Aorta (tissue), 5 donors: ENCODE results near the gene CHGA. TPM values are rescaled to one million over a fixed set of nuclear protein-coding genes. Genes with fewer than 3 reads are reported as not detected.

Experiments
- ATAC-seq: fragments of 200-7000 bp; cut with Tn5 transposase; one replicate; pipeline ENCODE4 v1.9.1; 2022; ENCODE audit warnings: moderate library complexity; ENCODE audit not compliant: low FRiP score
- DNase-seq, 2 donors: peaks; one replicate each; pipeline ENCODE4 v3.0.0-alpha.2; 2020
- H3K27ac ChIP-seq, 2 donors: one replicate each; pipeline ENCODE4 v1.5.1; 2013; ENCODE audit warnings: low read length in 2 of 2, mild to moderate bottlenecking in 2 of 2, moderate library complexity in 2 of 2, control low read depth in 1 of 2, inconsistent platforms in 1 of 2, low read depth in 1 of 2
- H3K27me3 ChIP-seq, 2 donors: one replicate each; pipeline ENCODE4 v1.6.1; 2013; ENCODE audit warnings: control low read depth in 1 of 2, low read length in 1 of 2, mild to moderate bottlenecking in 1 of 2, moderate library complexity in 1 of 2; ENCODE audit not compliant: insufficient read depth in 2 of 2, control insufficient read depth in 1 of 2
- H3K36me3 ChIP-seq, 2 donors: one replicate each; pipeline ENCODE4 v1.6.1; 2013; ENCODE audit warnings: control low read depth in 1 of 2, low read length in 1 of 2, mild to moderate bottlenecking in 1 of 2; ENCODE audit not compliant: insufficient read depth in 2 of 2, control insufficient read depth in 1 of 2
- H3K4me1 ChIP-seq, 2 donors: one replicate each; pipeline ENCODE4 v1.6.1; 2013; ENCODE audit warnings: low read length in 2 of 2, control low read depth in 1 of 2, mild to moderate bottlenecking in 1 of 2, moderate library complexity in 1 of 2; ENCODE audit not compliant: insufficient read depth in 2 of 2, control insufficient read depth in 1 of 2
- H3K4me3 ChIP-seq, 2 donors: one replicate each; pipeline ENCODE4 v1.5.1; 2013; ENCODE audit warnings: low read length in 2 of 2, control low read depth in 1 of 2, mild to moderate bottlenecking in 1 of 2
- H3K9me3 ChIP-seq: one replicate; pipeline ENCODE4 v1.6.1; 2013; ENCODE audit warnings: mild to moderate bottlenecking, low read length; ENCODE audit not compliant: control insufficient read depth
- WGBS, 2 donors: extraction: QIAGEN DNeasy Blood & Tissue Kit; methylation state at CpG; one replicate each; pipeline ENCODE4 v1.1.7; 2013; 5-methylcytosine and 5-hydroxymethylcytosine counted together
- intact Hi-C, 2 donors: fragments of 100-400 bp; cut with DNase I; formaldehyde crosslinking; loops; one replicate each; pipeline versions ENCODE4 v1.14.2 to v1.15.0; 2022
- polyA plus RNA-seq, 2 donors: library from polyadenylated mRNA; stranded (reverse); fragments of 200-250 nt; gene quantifications; one replicate each; pipeline ENCODE4 v1.2.3, GENCODE V29; 2013
- total RNA-seq, 2 donors: library from RNA; stranded (reverse); fragmentation: NEBNext Ultra II Directional; extraction: Animal tissue kit (Norgen Biotek cat#: 25700); gene quantifications; one replicate each; pipeline ENCODE4 v1.2.1, GENCODE V29; 2021
- donor health status: healthy with polysubstance abuse.
- donor health status: Bipolar disorder and iron deficiency.
- donor health status: DM: no; HTN: no; CAD: no.
- donor health status: DM: no; HTN: no; CAD: no.
- donor health status: DM: yes; HTN: yes; CAD: no.

Gene CHGA
- total and polyA plus RNA-seq, 4 donors, result 0.13 to 4.8 TPM; not detected in 2

DNA sequence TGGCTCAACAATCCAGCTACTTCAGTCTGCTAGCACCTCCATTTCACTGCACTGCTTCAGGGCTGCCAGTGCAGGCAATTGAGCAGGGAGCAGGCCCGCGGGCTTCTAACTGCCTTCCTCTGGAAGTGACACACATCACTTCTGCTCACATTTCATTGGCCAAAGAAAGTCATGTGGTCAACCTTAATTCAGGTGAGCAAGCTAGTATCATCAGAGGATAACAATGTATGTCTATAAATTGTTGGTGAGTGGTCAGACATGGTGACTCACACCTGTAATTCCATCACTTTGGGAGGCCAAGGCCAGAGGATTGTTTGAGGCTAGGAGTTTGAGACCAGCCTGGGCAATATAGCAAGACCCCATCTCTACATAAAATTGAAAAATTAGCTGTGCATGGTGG is 22.3 kb upstream of the CHGA start:
- H3K27ac ChIP-seq, result no peak overlapping the region
- no peaks in the 10 kb centered on the region for H3K36me3 ChIP-seq
- H3K9me3 ChIP-seq, result no peaks in the 10 kb centered on the region
- no peak overlapping the region for H3K4me3 ChIP-seq
- WGBS, 2 donors, result 89 to 90% methylated on average over 2 of the region's 2 CpGs
- peak in 1 of 2 donors; percentile 39 for DNase-seq
- intact Hi-C loops, result no loop called here
- H3K4me1 ChIP-seq, result no peaks in the 10 kb centered on the region
- no peaks in the 10 kb centered on the region for H3K27me3 ChIP-seq
- no peak for ATAC-seq

DNA sequence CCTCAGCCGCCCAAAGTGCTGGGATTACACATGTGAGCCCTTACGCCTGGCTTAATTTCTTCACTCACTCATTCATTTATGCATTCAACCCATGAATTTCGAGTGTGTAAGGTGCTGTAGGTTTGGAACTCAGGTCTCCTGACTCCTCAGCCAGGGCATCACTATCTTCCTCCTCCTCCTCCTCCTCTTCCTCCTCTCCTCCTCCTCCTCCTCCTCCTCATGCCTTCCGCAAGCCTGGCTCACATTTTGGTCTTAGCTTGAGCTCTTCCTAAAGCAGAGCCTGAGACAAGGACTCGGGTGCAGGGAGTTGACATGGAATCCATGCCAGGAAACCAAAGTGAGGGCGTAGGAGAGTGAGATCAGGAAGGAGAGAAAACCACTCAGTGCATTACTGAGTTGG is 20.8 kb upstream of the CHGA start:
- 63 to 70% methylated on average over 6 of the region's 6 CpGs for WGBS, 2 donors
- H3K27me3 ChIP-seq, result no peaks in the 10 kb centered on the region
- DNase-seq (no peak), ATAC-seq (no peak)
- H3K4me1 ChIP-seq, result no peaks in the 10 kb centered on the region
- no peaks in the 10 kb centered on the region for H3K36me3 ChIP-seq
- no peak overlapping the region for H3K4me3 ChIP-seq
- no peak overlapping the region for H3K27ac ChIP-seq
- H3K9me3 ChIP-seq, result no peaks in the 10 kb centered on the region
- intact Hi-C loops, result no loop called here

DNA sequence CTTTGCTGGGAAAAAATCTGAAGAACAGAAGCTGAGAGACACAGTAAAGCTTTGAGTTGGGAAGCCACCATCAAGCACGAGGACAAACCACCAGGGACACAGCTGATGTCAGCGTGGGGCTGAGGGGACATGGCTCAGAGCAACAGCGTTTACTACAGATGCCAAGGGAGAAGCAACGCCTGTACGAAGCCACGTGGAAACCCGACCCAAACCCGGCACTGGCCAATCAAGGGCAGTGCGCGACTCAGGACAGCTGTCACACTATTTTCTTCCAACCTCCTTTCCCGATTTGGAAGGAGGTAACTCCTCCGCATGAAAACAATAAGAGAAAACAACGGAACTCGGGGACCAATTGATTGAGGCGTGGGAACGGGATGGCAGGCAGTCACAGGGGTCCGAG is 20.2 kb upstream of the CHGA start:
- no peaks in the 10 kb centered on the region for H3K4me1 ChIP-seq
- no peak overlapping the region for H3K27ac ChIP-seq
- intact Hi-C loops, result no loop called here
- WGBS, 2 donors, result 11 to 13% methylated on average over 17 of the region's 17 CpGs
- DNase-seq (peak in 1 of 2 donors; percentile 58), ATAC-seq (no peak)
- no peak overlapping the region for H3K4me3 ChIP-seq
- H3K27me3 ChIP-seq, result no peaks in the 10 kb centered on the region
- H3K9me3 ChIP-seq, result no peaks in the 10 kb centered on the region
- no peaks in the 10 kb centered on the region for H3K36me3 ChIP-seq

DNA sequence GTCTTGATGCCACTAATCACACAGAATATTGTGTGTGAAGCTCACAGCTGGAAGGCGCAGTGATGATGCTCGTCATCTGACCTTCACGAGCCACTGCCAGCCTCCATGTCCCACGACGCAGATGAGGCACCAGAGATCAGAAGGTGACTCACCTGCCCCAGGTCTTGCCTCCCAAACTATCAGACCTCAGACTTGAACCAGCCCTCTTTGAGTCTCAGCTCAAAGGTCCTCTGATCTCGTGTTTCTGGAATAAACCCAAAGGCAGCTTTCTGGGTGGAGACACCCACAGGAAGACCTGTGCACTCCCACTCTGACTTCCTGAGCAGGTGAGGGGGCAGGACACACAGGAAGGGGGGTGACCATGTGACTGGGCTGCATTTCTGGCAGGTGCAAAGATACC is 19.6 kb upstream of the CHGA start:
- DNase-seq (peak in 1 of 2 donors; percentile 41), ATAC-seq (no peak)
- H3K9me3 ChIP-seq, result no peaks in the 10 kb centered on the region
- no peak overlapping the region for H3K27ac ChIP-seq
- no peak overlapping the region for H3K4me3 ChIP-seq
- H3K27me3 ChIP-seq, result no peaks in the 10 kb centered on the region
- H3K4me1 ChIP-seq, result no peaks in the 10 kb centered on the region
- intact Hi-C loops, result no loop called here
- H3K36me3 ChIP-seq, result no peaks in the 10 kb centered on the region
- WGBS, 2 donors, result 67 to 77% methylated on average over 6 of the region's 6 CpGs

DNA sequence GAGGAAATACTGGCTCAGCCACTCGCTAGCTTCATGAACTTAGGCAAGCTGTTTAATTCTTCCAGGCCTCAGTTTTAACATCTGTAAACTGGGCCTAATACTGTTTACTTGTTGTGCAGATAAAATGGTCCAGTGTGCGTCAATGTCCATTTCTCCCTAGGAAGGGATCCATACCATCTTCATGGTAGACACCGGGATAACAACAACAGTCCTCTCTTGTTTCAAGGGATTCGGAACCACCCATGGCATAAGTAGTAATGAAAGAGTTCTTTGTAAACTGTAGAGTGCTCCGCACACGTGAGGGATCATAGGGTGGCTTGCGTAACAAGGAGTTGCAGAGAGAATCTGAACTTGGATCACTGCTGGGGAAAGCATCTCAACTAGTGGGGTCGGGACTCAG is 17.3 kb upstream of the CHGA start:
- H3K9me3 ChIP-seq, result no peaks in the 10 kb centered on the region
- intact Hi-C loops, result no loop called here
- no peak overlapping the region for H3K27ac ChIP-seq
- no peak overlapping the region for H3K4me3 ChIP-seq
- DNase-seq (no peak), ATAC-seq (no peak)
- no peaks in the 10 kb centered on the region for H3K27me3 ChIP-seq
- 78% methylated on average over 8 of the region's 8 CpGs for WGBS, 2 donors
- H3K36me3 ChIP-seq, result no peaks in the 10 kb centered on the region
- H3K4me1 ChIP-seq, result no peaks in the 10 kb centered on the region

GRCh38 chr14:92906420-92906819 is 16.5 kb upstream of the CHGA start:
- intact Hi-C loops, result no loop called here
- WGBS, 2 donors, result 71 to 79% methylated on average over 6 of the region's 6 CpGs

DNA sequence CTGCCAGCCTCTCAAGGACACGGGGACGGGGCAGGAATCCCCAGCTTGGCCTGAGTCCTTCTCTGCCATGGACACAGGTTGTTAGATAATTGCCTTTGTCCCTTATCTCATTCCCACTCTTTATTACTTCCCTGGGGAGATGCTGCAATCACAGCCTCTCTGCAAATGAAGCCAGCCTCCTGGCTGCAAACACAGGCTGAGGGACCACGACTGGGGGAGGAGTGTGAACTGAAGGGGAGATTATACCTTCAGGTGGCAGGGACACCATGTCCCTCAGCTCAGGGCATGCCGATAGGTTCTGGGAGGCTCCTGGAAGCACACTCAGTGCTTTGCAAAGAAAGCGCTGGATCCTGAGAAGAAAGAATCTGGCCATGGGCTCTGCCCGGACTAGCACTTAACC is 16.1 kb upstream of the CHGA start:
- peak in 1 of 2 donors; percentile 37 for DNase-seq
- H3K27ac ChIP-seq, result no peak overlapping the region
- intact Hi-C loops, result no loop called here
- no peak for ATAC-seq
- no peak overlapping the region for H3K4me3 ChIP-seq
- 44 to 50% methylated on average over 4 to 6 of the region's 6 CpGs for WGBS, 2 donors
- H3K4me1 ChIP-seq, result no peaks in the 10 kb centered on the region
- no peaks in the 10 kb centered on the region for H3K9me3 ChIP-seq
- no peaks in the 10 kb centered on the region for H3K36me3 ChIP-seq
- H3K27me3 ChIP-seq, result no peaks in the 10 kb centered on the region

More at GRCh38 chr14:92906420-92906819, 16.5 kb upstream of the CHGA start:
- Histone ChIP-seq H3K4me3 (no peak overlapping the region), H3K4me1 (no peaks in the 10 kb centered on the region), H3K36me3 (no peaks in the 10 kb centered on the region), H3K27ac (no peak overlapping the region), H3K9me3 (no peaks in the 10 kb centered on the region), H3K27me3 (no peaks in the 10 kb centered on the region)
- ATAC-seq (no peak), DNase-seq (peak in 1 of 2 donors; percentile 25)

- no peaks in the 10 kb centered on the region for H3K27me3 ChIP-seq
- H3K36me3 ChIP-seq, result no peaks in the 10 kb centered on the region
- 68 to 70% methylated on average over 6 of the region's 6 CpGs for WGBS, 2 donors
- no peak for ATAC-seq
- DNase-seq, result no peak
- H3K4me1 ChIP-seq, result no peaks in the 10 kb centered on the region
- intact Hi-C loops, result no loop called here
- H3K27ac ChIP-seq, result no peak overlapping the region
- no peaks in the 10 kb centered on the region for H3K9me3 ChIP-seq
- no peak overlapping the region for H3K4me3 ChIP-seq
These were observed 15.5 kb upstream of the CHGA start for GRCh38 chr14:92907316-92907911.

GRCh38 chr14:92914087-92914656 is 8.8 kb upstream of the CHGA start:
- no peak overlapping the region for H3K4me3 ChIP-seq
- no peaks in the 10 kb centered on the region for H3K4me1 ChIP-seq
- no peak overlapping the region for H3K27ac ChIP-seq
- DNase-seq, result no peak
- H3K36me3 ChIP-seq, result no peaks in the 10 kb centered on the region
- intact Hi-C loops, result no loop called here
- 4% methylated on average over 7 of the region's 7 CpGs for WGBS, 2 donors
- no peaks in the 10 kb centered on the region for H3K27me3 ChIP-seq
- H3K9me3 ChIP-seq, result no peaks in the 10 kb centered on the region
- no peak for ATAC-seq
